Trophoblast cell (in vitro differentiated cells and primary cell): ENCODE results near the gene EXOC5.
"Not testable (repeated sequence)": the region's sequence is repeated elsewhere in the genome, so short reads cannot be mapped to it uniquely, and the experiment has no call there.

Source experiments
- DNase-seq, 2 donors: peaks; one replicate each; pipeline ENCODE4 v3.0.0-alpha.2; 2016
- H2AFZ ChIP-seq: 2 replicates; pipeline ENCODE4 v1.6.1; 2013; ENCODE audit warnings: low read length, moderate library complexity, mild to moderate bottlenecking; ENCODE audit not compliant: insufficient read depth, poor library complexity
- H2AK5ac ChIP-seq: 2 replicates; pipeline ENCODE4 v1.6.1; 2013; ENCODE audit warnings: mild to moderate bottlenecking, low read length
- H2BK120ac ChIP-seq: 2 replicates; pipeline ENCODE4 v1.6.1; 2013; ENCODE audit warnings: low read length, mild to moderate bottlenecking, moderate library complexity; ENCODE audit not compliant: insufficient read depth, poor library complexity
- H2BK12ac ChIP-seq: 2 replicates; pipeline ENCODE4 v1.6.1; 2013; ENCODE audit warnings: mild to moderate bottlenecking, low read length, moderate library complexity
- H2BK5ac ChIP-seq: 2 replicates; pipeline ENCODE4 v1.6.1; 2013; ENCODE audit warnings: low read length, low read depth, moderate library complexity, mild to moderate bottlenecking; ENCODE audit not compliant: poor library complexity
- H3K14ac ChIP-seq: 2 replicates; pipeline ENCODE4 v1.6.1; 2013; ENCODE audit warnings: mild to moderate bottlenecking, low read length
- H3K18ac ChIP-seq: 2 replicates; pipeline ENCODE4 v1.6.1; 2013; ENCODE audit warnings: mild to moderate bottlenecking, low read length
- H3K23ac ChIP-seq: 2 replicates; pipeline ENCODE4 v1.6.1; 2013; ENCODE audit warnings: low read length
- H3K27ac ChIP-seq: 2 replicates; pipeline ENCODE4 v1.5.1; 2013; ENCODE audit warnings: low read depth, mild to moderate bottlenecking, inconsistent platforms, low read length, moderate library complexity
- H3K27me3 ChIP-seq: 2 replicates; pipeline ENCODE4 v1.6.1; 2013; ENCODE audit warnings: inconsistent platforms, mild to moderate bottlenecking, low read length, moderate library complexity; ENCODE audit not compliant: insufficient read depth
- H3K36me3 ChIP-seq, 2 experiments: 1 replicate in 1 of 2; 2 replicates in 1 of 2; pipeline ENCODE4 v1.6.1; 2013; ENCODE audit warnings: low read length in 2 of 2, mild to moderate bottlenecking in 2 of 2, moderate library complexity in 1 of 2; ENCODE audit not compliant: insufficient read depth in 2 of 2, control insufficient read depth in 1 of 2
- H3K4ac ChIP-seq: 2 replicates; pipeline ENCODE4 v1.6.1; 2013; ENCODE audit warnings: low read depth, mild to moderate bottlenecking, low read length, moderate library complexity
- H3K4me1 ChIP-seq, 2 experiments: 1 replicate in 1 of 2; 2 replicates in 1 of 2; pipeline ENCODE4 v1.6.1; 2013; ENCODE audit warnings: low read length in 2 of 2, mild to moderate bottlenecking in 2 of 2, moderate library complexity in 1 of 2; ENCODE audit not compliant: insufficient read depth in 2 of 2, control insufficient read depth in 1 of 2
- H3K4me2 ChIP-seq: 2 replicates; pipeline ENCODE4 v1.6.1; 2013; ENCODE audit warnings: inconsistent platforms, mild to moderate bottlenecking, low read length, moderate library complexity
- H3K4me3 ChIP-seq: 2 replicates; pipeline ENCODE4 v1.5.1; 2013; ENCODE audit warnings: mild to moderate bottlenecking, low read depth, low read length, inconsistent platforms
- H3K79me1 ChIP-seq: one replicate; pipeline ENCODE4 v1.6.1; 2013; ENCODE audit warnings: low read length
- H3K79me2 ChIP-seq: 2 replicates; pipeline ENCODE4 v1.6.1; 2013; ENCODE audit warnings: low read length, mild to moderate bottlenecking; ENCODE audit not compliant: control insufficient read depth, insufficient read depth, poor library complexity
- H3K9ac ChIP-seq: 2 replicates; pipeline ENCODE4 v1.6.1; 2013; ENCODE audit warnings: mild to moderate bottlenecking, low read length
- H3K9me3 ChIP-seq: 2 replicates; pipeline ENCODE4 v1.6.1; 2013; ENCODE audit warnings: low read depth, mild to moderate bottlenecking, control low read depth, inconsistent platforms, low read length; ENCODE audit not compliant: insufficient read depth
- H4K12ac ChIP-seq: 2 replicates; pipeline ENCODE4 v1.6.1; 2013; ENCODE audit warnings: low read depth, mild to moderate bottlenecking, low read length, moderate library complexity
- H4K8ac ChIP-seq: 2 replicates; pipeline ENCODE4 v1.6.1; 2013; ENCODE audit warnings: low read depth, mild to moderate bottlenecking, low read length, moderate library complexity
- H4K91ac ChIP-seq: one replicate; pipeline ENCODE4 v1.6.1; 2013; ENCODE audit warnings: low read depth, mild to moderate bottlenecking, low read length, moderate library complexity
- WGBS: extraction: QIAGEN DNeasy Blood & Tissue Kit; methylation state at CpG from one replicate; pipeline ENCODE4 v1.1.7; 2013; ENCODE audit warnings: missing lambda C conversion rate; ENCODE audit not compliant: insufficient read length, insufficient coverage; ENCODE audit errors: extremely low coverage; 5-methylcytosine and 5-hydroxymethylcytosine counted together

Gene EXOC5

DNA sequence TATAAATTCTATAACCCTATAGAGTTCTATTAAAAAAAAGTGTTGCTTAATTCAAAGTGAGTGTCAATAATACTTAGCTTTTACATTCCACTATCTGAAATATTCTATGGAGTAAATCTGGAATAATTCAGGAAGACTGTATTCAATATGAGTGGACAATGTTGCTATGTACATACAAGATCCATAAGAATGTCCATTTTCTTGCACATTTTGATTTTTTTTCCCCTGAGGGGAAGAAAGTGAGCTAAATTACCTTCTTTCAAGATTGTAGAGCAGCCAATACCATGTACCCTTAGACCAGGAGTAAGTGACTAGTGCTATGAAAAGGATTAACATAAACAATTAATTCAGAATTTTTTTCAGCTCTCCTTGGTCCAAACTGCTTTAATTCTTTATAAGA, 25.4 kb downstream of the EXOC5 start:
- Histone ChIP-seq H4K12ac (no peak overlapping the region), H3K36me3 (peaks cover 3 to 5% of the 10 kb centered on the region in 2 experiments), H3K23ac (no peak overlapping the region), H3K4me3 (no peak overlapping the region), H3K4me1 (no peaks in the 10 kb centered on the region), H3K27me3 (no peaks in the 10 kb centered on the region), H3K79me2 (no peaks in the 10 kb centered on the region), H3K27ac (no peak overlapping the region), H2BK5ac (no peak overlapping the region), H3K18ac (no peak overlapping the region), H3K79me1 (no peaks in the 10 kb centered on the region), H3K4me2 (no peak overlapping the region), H2AFZ (no peak overlapping the region), H3K9ac (no peak overlapping the region), H3K9me3 (no peaks in the 10 kb centered on the region), H4K91ac (no peak overlapping the region), H4K8ac (no peak overlapping the region), H3K14ac (no peak overlapping the region), H2BK12ac (no peak overlapping the region), H3K4ac (no peak overlapping the region), H2BK120ac (no peak overlapping the region), H2AK5ac (no peak overlapping the region)
- no peak for DNase-seq

DNA sequence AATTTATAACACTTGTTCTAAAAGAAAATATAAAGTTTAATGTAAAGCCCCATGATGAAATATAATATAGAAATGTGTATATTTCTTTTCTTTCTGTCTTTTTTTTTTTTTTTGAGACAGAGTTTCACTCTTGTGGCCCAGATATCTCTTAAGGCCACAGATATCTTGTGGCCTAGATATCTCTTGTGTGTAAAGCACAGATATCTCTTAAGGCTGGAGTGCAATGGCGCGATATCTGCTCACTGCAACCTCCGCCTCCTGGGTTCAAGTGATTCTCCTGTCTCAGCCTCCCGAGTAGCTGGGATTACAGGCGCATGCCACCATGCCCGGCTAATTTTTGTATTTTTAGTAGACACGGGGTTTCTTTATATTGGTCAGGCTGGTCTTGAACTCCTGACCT, 28.6 kb downstream of the EXOC5 start:
- H3K27ac ChIP-seq, H2BK12ac ChIP-seq, H3K27me3 ChIP-seq, H3K14ac ChIP-seq, H2BK120ac ChIP-seq, H2AK5ac ChIP-seq, H3K4me3 ChIP-seq, H3K18ac ChIP-seq, H3K4me2 ChIP-seq, H3K9ac ChIP-seq, H3K23ac ChIP-seq, H3K79me1 ChIP-seq, H4K8ac ChIP-seq, H4K12ac ChIP-seq, DNase-seq, H2BK5ac ChIP-seq, H4K91ac ChIP-seq, H3K36me3 ChIP-seq, H3K9me3 ChIP-seq, H2AFZ ChIP-seq, H3K4me1 ChIP-seq, H3K79me2 ChIP-seq, H3K4ac ChIP-seq: not testable (repeated sequence)
- WGBS = no CpG with 5 or more reads among the region's 7 CpGs

DNA sequence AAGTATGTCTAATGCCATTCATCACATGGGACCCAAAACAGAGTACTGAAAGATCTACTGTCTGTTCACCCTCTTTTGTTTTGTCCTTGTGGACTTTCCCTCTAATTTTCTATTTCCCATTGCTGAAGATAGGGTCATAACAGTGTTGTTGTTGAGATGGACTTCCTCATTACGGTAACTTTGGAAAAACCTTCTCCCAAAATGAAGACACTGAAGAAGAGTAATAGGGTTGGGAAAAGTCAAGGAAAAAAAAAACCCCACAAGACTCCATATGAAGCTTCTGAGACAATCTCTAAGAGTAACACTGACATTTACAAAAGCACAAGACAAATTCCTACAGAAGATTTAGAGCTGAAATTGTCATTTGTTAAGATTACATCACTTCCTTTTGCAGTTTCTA, 36.7 kb downstream of the EXOC5 start:
- no peak overlapping the region for H2AFZ ChIP-seq

DNA sequence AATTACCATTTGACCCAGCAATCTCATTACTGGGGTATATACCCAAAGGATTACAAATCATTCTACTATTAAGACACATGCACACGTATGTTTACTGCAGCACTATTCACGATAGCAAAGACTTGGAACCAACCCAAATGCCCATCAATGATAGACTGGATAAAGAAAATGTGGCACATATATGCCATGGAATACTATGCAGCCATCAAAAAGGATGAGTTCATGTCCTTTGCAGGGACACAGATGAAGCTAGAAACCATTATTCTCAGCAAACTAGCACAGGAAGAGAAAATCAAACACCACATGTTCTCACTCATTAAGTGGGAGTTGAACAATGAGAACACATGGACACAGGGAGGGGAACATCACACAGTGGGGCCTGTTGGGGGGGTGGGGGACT, 40.4 kb downstream of the EXOC5 start:
- H3K18ac ChIP-seq, H3K4me1 ChIP-seq, H3K4me2 ChIP-seq, H3K9ac ChIP-seq, H3K23ac ChIP-seq, H3K4ac ChIP-seq, H2AFZ ChIP-seq, H3K14ac ChIP-seq, H3K27ac ChIP-seq, H4K91ac ChIP-seq, H3K4me3 ChIP-seq, H3K79me1 ChIP-seq, H2BK120ac ChIP-seq, H2AK5ac ChIP-seq, H3K79me2 ChIP-seq, H4K12ac ChIP-seq, H3K9me3 ChIP-seq, H3K27me3 ChIP-seq, H2BK12ac ChIP-seq, DNase-seq, H3K36me3 ChIP-seq, H2BK5ac ChIP-seq, H4K8ac ChIP-seq: not testable (repeated sequence)
- no CpG with 5 or more reads among the region's 2 CpGs for WGBS

More for the DNA sequence above, 36.7 kb downstream of the EXOC5 start:
- no peak overlapping the region for H2BK120ac ChIP-seq
- H3K27me3 ChIP-seq = no peaks in the 10 kb centered on the region
- H3K18ac ChIP-seq = no peak overlapping the region
- H3K79me1 ChIP-seq = no peaks in the 10 kb centered on the region
- H3K4me2 ChIP-seq = no peak overlapping the region
- no peak overlapping the region for H4K8ac ChIP-seq
- no peak overlapping the region for H4K12ac ChIP-seq
- no CpG with 5 or more reads among the region's 1 CpG for WGBS
- no peak overlapping the region for H3K14ac ChIP-seq
- no peak overlapping the region for H3K27ac ChIP-seq
- no peak overlapping the region for H2BK12ac ChIP-seq
- no peak overlapping the region for H3K9ac ChIP-seq
- no peak overlapping the region for H3K23ac ChIP-seq
- H3K36me3 ChIP-seq = peaks cover 8 to 10% of the 10 kb centered on the region in 2 experiments
- no peak overlapping the region for H3K4ac ChIP-seq
- no peak overlapping the region for H4K91ac ChIP-seq
- no peaks in the 10 kb centered on the region for H3K9me3 ChIP-seq
- H2AK5ac ChIP-seq = no peak overlapping the region
- no peaks in the 10 kb centered on the region for H3K79me2 ChIP-seq
- H3K4me1 ChIP-seq = no peaks in the 10 kb centered on the region
- H3K4me3 ChIP-seq = no peak overlapping the region
- no peak for DNase-seq
- H2BK5ac ChIP-seq = no peak overlapping the region
